ENCODE measurements around the gene HAPLN2.

Gene HAPLN2

DNA sequence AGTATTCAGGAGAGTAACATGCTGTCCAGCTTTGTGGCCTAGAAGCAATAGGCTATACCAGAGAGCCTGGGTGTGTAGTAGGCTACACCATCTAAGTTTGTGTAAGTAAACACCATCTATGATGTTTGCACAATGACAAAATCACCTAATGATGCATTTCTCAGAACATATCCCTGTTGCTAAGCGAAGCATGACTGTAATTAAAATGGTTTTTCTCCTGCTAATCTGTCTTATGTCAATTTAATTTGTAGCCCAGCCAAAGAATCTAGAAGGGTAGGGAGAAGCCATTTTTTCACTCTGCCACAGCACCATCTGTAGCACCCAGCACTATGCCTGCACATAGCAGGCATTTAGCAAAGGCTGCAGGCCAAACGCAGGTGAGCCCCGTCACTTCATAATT, 41.7 kb upstream of the HAPLN2 start:
- TF ChIP-seq, protein P1, sequence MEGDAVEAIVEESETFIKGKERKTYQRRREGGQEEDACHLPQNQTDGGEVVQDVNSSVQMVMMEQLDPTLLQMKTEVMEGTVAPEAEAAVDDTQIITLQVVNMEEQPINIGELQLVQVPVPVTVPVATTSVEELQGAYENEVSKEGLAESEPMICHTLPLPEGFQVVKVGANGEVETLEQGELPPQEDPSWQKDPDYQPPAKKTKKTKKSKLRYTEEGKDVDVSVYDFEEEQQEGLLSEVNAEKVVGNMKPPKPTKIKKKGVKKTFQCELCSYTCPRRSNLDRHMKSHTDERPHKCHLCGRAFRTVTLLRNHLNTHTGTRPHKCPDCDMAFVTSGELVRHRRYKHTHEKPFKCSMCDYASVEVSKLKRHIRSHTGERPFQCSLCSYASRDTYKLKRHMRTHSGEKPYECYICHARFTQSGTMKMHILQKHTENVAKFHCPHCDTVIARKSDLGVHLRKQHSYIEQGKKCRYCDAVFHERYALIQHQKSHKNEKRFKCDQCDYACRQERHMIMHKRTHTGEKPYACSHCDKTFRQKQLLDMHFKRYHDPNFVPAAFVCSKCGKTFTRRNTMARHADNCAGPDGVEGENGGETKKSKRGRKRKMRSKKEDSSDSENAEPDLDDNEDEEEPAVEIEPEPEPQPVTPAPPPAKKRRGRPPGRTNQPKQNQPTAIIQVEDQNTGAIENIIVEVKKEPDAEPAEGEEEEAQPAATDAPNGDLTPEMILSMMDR (IDR thresholded peaks at IDR 0.05; ENCODE audit: insufficient read depth, low read length, missing control alignments): no peak
- ChIA-PET POLR2A (no interaction called here), CTCF (interaction anchor here (1.2 to 3.1 kb wide), 5 partner anchors 11 to 132 kb away, joined by 3 to 12 read pairs (median 3); no protein-coding TSS in a partner anchor)
- DNase-seq (ENCODE audit: low read depth, low spot score): no peak
- no peak overlapping the region for H3K4me3 ChIP-seq (ENCODE audit: low read depth, low read length)

DNA sequence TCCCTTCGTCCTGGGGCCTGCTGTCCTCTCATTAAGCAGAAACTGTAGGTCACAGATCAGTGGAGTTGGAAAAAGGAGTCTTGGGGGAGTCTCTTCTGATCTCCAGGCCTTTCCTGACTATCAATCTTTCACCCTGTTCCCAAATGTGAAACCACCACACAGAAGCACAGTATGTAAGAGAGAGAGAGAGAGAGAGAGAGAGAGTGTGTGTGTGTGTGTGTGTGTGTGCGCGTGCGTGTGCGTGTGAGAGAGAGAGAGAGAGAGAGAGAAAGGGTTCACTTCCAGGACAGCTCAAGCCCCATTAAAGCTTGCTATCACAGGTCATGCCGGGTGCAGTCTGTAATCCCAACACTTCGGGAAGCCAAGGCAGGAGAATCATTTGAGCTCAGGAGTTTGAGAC, 41.2 kb upstream of the HAPLN2 start:
- ChIA-PET CTCF (interaction anchor here (0.9 to 3.1 kb wide), 5 partner anchors 10 to 81 kb away, joined by 3 to 12 read pairs (median 4); no protein-coding TSS in a partner anchor), POLR2A (no interaction called here)
- no peak for DNase-seq (ENCODE audit: low read depth, low spot score)
- TF ChIP-seq, protein P1 (IDR thresholded peaks at IDR 0.05; ENCODE audit: insufficient read depth, low read length, missing control alignments): no peak
- H3K4me3 ChIP-seq (ENCODE audit: low read depth, low read length): no peak overlapping the region

DNA sequence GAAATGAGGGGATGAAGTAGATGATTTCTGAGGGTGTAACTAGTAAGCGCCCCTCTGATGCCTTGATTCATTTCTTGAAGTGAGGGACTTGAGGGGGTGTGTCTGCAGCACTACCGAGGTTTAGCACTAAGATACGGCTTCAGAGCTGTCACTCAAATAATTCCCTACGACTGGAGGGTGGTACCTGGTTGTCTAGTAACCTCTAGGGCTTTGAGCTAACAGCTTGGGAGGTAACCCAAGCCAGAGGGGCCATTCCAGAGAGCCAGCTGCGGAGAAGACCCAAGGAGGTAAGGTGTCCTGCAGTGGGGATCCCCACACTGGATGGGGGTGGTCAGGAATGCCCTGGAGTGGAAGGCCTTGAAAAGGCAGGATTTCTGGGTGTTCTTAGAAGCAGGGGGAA, 39.7 kb upstream of the HAPLN2 start, which contains the start of gene TTC24:
TSS of gene TTC24 (plus strand) at position 252 of the 400 bp plus-strand sequence. CDS start 1,642 bp downstream, outside the sequence.
- no peak within 1 kb of the TSS for H3K4me3 ChIP-seq (ENCODE audit: low read depth, low read length)
- TF ChIP-seq, protein P1 (IDR thresholded peaks at IDR 0.05; ENCODE audit: insufficient read depth, low read length, missing control alignments): no peak
- ChIA-PET POLR2A (no interaction called here), CTCF (interaction anchor here (0.6 to 4.5 kb wide), 8 partner anchors 9 to 80 kb away, joined by 3 to 31 read pairs (median 8); partner anchors contain the start of gene IQGAP3)
- no peak for DNase-seq (ENCODE audit: low read depth, low spot score)

DNA sequence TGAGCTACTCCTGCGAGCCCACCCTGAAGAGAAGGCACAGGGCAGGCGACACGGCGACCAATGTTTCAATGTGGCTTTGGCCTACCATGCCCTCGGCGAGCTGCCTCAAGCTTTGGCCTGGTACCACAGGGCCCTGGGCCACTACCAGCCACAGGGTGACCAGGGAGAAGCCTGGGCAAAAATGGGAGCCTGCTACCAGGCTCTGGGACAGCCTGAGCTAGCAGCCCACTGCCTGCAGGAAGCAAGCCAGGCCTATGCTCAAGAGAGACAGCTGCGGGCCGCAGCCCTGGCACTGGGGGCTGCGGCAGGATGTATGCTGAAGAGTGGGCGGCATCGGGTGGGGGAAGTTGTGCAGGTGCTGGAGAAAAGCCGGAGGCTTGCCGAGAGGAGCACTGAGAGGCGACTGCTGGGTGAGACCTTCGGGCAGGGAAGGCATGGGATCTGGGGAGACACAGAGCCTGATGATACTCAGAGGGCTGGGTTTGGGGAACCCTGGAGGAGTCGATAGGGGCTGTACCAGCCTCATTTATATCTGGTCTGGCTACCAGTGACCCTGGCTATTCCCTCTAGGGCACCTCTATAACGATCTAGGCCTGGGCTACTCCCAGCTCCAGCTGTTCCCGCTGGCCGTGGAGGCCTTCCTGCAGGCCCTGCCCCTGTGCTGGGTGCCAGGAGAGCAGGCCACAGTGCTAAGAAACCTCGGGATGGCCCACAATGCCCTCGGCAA, 37.4 kb upstream of the HAPLN2 start:
- POLR2A ChIA-PET: interaction anchor here (0.6 kb wide), 1 partner anchor 11 kb away, joined by 4 read pairs; no protein-coding TSS in a partner anchor
- TF ChIP-seq, protein P1 (IDR thresholded peaks at IDR 0.05; ENCODE audit: insufficient read depth, low read length, missing control alignments): no peak
- no peak for DNase-seq (ENCODE audit: low read depth, low spot score)
- CTCF ChIA-PET: interaction anchor here (0.9 to 4.5 kb wide), 16 partner anchors 9 to 196 kb away, joined by 3 to 31 read pairs (median 5); partner anchors contain the start of gene IQGAP3
- H3K4me3 ChIP-seq (ENCODE audit: low read depth, low read length): no peak overlapping the region

DNA sequence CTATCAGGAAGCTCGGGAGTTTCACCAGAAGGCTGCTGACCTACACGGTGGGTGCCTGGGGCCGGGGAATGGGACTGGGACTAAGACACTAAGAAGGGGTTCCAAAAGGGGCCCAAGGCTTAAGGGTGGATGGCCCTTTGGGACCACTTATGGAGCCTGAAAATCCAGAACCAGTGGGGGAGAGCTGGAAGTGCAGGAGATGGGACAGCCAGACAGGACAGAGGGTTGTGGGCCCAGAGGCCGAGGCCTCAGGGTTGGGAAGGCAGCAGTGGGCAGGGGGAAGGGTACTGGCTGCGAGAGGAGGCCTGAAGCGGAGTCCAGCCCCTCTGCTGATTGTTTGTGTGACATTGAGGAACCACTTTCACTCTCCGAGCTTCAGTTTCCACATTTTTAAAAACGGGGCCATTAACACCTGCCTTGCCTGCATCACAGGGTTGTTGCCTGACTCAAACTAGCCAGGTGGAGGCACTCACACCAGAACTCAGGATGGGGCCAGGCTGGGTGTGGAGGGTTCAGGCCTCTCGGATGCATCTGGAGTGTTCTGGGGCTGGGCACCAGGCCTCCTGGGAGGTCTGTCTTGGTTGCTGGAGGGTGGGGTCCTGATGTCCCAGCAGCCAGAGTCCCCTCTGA, 36.7 kb upstream of the HAPLN2 start:
- TF ChIP-seq, protein P1 (IDR thresholded peaks at IDR 0.05; ENCODE audit: insufficient read depth, low read length, missing control alignments): no peak
- no peak overlapping the region for H3K4me3 ChIP-seq (ENCODE audit: low read depth, low read length)
- ChIA-PET POLR2A (interaction anchor here (0.6 kb wide), 1 partner anchor 10 kb away, joined by 4 read pairs; no protein-coding TSS in a partner anchor), CTCF (interaction anchor here (0.9 to 4.5 kb wide), 13 partner anchors 8 to 197 kb away, joined by 3 to 31 read pairs (median 4); partner anchors contain the start of gene IQGAP3)
- DNase-seq (ENCODE audit: low read depth, low spot score): no peak
